NCI-H526 (cell line): Measurements from ENCODE around the gene CCNQ.

Experiments
- DNase-seq, 2 experiments: peaks; one replicate each; lab custom pipeline; 2025; lab: John Stamatoyannopoulos, UW

The CCNQ gene

DNA sequence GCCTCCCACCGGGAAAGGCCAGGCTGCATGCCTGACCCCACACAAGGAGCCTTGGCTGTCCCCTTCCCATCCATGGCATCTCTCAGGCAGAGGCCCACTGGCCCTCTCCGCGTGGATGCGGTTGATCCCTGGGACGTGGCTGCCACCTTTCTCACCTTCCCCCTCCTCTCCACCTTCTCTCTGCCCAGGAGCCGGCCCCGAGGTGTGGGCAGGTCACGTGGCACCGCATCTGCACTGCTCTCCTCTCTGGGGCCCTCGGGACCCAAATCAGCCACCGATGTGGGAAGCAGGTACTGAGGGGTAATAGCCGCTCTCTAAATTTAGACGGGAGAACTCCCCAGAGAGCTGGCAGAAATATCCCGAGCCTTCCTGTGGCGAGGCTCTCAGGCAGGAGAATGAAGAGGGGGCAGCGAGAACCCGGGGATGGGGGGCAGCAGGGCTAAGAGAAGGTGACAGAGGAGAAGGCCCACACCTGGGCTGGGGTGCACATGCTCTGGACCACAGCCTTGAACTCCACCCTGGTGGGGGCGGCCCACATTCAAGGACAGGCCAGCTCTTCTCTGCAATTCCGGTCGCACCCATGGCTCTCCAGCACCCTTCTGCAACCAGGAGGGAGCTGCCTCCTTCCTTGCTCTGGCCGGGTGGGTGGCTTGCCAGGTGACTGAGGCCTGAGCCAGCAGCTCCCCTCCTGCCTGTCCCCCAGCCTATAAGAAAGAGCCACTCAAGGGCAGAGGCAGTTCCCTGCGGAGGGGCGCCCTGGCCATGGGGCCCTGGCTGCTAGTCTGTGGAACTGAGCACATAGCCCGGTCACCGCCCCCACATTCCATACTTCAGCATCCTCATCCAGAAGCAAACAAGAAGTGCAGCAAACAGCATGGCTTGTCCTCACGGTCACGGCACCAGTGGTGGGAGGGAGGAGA lies 38.4 kb upstream of the CCNQ start:
- no peak for DNase-seq

GRCh38 chrX:153636716-153637115 lies 37.8 kb upstream of the CCNQ start:
- no peak for DNase-seq

DNA sequence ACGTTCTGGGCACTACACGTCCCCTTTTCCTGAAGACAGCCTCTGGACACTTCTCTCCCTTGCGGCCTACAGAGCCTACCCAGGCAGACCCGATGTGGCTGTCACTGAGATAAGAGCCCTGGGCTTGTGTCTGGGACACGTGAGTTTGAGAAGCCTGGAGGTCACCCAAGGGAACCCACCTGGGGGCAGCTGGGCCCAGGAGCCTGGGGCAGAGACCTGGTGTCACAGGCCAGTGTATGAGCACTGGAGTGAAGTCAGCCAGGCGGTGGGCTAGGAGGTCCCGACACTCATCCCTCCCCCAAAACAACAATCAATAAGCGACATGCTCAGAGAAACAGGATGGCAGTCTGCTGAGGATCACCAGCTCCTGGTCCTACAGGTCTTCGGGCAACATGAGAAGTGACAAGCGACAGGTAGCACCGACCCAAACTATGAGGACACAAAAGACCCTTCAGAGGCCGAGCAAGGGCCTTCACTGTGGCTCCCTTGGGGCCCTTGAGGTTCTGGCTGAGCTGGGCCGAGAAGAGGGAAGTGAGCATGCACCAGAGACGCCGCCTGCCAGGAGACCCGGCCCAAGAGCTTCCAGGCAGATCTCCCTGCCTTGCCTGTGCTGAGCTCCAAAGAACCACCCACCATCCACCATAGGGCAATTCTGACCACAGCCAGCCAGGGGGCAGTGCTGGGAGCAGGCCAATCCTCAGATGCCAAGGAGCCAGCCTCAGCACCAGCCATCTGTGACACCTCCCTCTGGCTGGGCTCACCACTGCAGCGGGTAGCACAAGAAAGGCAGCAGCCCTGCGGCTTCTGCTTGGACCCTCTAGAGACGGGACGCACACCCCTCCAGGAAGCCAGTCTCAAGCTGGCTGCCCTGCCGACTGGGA lies 37.1 kb upstream of the CCNQ start:
- DNase-seq, result peak in 1 of 2 experiments; percentile 71

DNA sequence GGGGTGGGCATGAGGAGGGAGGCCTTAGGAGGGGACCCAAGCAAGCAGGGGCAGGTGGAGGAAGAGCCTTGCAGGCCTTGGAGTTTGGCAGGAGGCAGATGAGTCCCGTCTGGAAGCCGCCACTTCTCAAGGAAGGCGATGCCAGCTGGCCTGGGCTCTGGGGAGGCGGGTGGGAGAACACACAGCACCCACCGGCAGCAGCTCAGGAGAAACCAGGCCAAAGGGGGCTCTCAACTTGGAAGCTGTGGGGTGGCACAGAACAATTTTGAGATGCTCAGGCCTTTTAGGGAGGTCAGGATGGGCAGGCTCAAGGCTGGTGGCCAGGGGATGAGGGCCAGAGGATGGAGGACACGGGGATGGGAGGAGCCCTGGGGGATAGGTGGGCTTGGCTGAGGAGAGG lies 36.4 kb upstream of the CCNQ start:
- DNase-seq, result no peak

- no peak for DNase-seq
These were observed 35.9 kb upstream of the CCNQ start for GRCh38 chrX:153634832-153635231.

GRCh38 chrX:153634236-153634635 lies 35.3 kb upstream of the CCNQ start:
- no peak for DNase-seq

DNA sequence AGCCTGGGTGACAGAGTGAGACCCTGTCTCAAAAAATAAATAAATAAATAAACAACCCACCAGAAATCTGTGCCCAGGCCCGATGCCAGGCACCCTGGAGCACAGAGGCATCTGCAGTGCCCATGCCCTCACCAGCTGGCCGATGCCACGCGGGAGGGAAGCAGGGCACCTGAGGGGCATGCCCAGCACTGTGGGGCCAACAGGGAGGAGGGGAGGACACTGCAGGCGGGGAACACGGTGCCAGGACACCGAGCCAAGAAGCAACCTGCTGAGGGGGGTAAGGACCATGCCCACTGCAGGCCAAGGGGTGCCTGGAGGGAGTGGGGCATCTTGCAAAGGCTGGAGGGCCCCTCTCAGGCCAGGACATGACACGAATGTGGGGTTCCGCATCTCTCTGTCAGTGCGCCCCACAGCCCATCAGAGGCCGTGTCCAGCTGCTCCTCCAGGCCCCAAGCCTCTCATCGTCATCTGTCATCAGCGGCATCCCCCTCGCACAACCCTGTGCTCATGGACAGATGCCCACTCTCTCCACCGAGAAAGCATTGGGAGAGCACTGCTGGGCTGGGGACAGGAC lies 34.8 kb upstream of the CCNQ start:
- DNase-seq, result no peak

GRCh38 chrX:153633048-153633447 lies 34.1 kb upstream of the CCNQ start:
- DNase-seq, result no peak

DNA sequence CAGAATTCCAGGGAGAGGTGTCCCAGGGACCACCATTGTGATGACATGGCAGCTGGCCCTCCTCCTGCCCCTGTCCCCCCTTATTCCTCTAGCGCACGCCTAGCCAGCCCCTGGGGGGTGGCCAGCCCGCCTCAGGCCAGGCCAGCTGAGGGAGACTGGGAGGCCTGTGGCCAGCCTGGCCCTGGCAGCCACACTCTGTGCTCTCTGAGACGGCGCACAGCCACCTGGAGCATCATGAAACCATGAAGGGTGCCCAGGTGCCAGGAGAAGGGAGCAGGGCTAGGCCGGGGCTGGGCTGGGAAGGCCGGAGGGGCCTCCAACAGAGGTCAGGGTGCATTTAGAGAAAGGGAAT lies 33.6 kb upstream of the CCNQ start:
- DNase-seq, result no peak

- no peak for DNase-seq
These were observed 33.1 kb upstream of the CCNQ start for GRCh38 chrX:153631907-153632594.

GRCh38 chrX:153631346-153631745 lies 32.4 kb upstream of the CCNQ start:
- no peak for DNase-seq

DNA sequence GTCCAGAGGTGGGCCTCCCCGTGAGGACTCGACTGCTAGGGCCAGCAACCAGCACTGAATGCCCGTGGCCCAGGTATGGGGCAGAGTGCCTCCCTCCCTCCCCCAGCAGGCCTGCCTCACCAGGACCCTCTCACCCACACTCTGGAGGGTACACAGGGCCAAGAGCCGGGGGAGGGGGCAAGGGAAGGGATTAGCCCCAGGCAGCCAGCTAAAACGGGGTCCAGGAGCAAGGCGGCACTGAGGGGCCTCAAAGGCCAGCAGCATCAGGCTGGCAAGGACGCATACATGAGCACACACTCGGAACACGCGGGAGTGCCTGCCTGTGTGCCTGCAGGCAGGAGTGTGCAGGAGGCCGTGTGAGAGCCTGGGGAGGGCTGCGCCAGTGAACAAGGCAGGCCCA lies 29.7 kb upstream of the CCNQ start:
- DNase-seq, result no peak

DNA sequence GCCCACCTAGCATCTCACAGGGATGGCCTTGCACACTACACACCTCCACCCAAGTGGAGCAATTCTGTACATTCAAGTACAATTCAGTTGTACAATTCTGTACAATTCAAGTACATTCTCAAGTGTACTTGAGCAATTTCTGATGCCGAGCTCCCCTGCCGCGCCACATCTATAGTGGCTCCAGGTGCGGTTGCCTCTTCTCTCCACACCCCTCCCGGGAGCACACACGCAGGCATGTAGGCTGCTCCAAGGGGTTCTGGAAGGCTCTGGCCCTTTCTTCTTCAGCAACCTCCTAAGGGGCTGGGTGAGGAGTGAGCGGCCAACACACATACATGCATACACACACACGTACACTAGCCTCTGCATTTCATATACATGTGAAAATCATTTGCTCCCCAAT lies 29.2 kb upstream of the CCNQ start:
- no peak for DNase-seq

- DNase-seq, result no peak
These were observed 28.8 kb upstream of the CCNQ start for GRCh38 chrX:153627675-153628111.

- DNase-seq, result no peak
These were observed 28.1 kb upstream of the CCNQ start for GRCh38 chrX:153626863-153627674.

GRCh38 chrX:153626025-153626633 lies 27.2 kb upstream of the CCNQ start:
- no peak for DNase-seq

GRCh38 chrX:153625271-153626024 lies 26.5 kb upstream of the CCNQ start:
- DNase-seq, result no peak

- DNase-seq, result no peak
These were observed 25.5 kb upstream of the CCNQ start for GRCh38 chrX:153624196-153625091.
